ENCODE data around the gene MTERF1. TPM values are rescaled to one million over a fixed set of nuclear protein-coding genes. Genes with fewer than 3 reads are reported as not detected.
A peak's percentile ranks its signal among the peaks of the same experiment; 100 is the strongest.
"Not testable (repeated sequence)": the region's sequence is repeated elsewhere in the genome, so short reads cannot be mapped to it uniquely, and the experiment has no call there.

The MTERF1 gene
- total and polyA plus RNA-seq, 2 experiments from 2014 or later: 7.8 to 12.0 TPM

DNA sequence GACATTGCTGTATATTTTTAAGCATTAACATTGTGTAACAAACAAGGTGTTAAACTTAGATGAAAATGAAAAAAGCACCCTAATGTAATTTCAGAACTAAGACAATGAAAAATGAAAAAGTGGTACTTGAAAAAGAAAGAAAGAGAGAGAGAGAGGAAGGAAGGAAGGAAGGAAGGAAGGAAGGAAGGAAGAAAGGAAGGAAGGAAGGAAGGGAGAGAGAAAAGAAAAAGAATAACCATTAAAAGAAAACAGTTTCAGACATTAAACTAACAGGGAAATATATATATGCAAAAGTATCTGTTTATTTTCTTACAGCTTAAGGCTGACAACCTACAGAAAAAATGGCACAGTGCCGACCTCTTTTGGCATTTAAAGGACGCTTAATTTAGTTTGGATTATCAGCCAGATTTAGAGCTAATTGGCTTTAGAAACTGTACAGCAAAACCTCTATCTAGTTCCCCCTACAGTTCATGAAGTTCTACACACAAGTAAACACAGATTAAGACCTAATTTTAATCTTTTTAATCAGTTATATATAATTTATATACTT is 13.8 kb downstream of the MTERF1 start:
- no peaks in the 10 kb centered on the region for H3K27me3 ChIP-seq
- H3K27ac ChIP-seq: no peak overlapping the region
- H3K4me1 ChIP-seq (ENCODE audit: low read depth): no peaks in the 10 kb centered on the region
- H3K36me3 ChIP-seq: no peaks in the 10 kb centered on the region
- H3K9me3 ChIP-seq (ENCODE audit: low read depth): no peaks in the 10 kb centered on the region
- H3K4me3 ChIP-seq: no peak overlapping the region
- TF ChIP-seq, protein P1, sequence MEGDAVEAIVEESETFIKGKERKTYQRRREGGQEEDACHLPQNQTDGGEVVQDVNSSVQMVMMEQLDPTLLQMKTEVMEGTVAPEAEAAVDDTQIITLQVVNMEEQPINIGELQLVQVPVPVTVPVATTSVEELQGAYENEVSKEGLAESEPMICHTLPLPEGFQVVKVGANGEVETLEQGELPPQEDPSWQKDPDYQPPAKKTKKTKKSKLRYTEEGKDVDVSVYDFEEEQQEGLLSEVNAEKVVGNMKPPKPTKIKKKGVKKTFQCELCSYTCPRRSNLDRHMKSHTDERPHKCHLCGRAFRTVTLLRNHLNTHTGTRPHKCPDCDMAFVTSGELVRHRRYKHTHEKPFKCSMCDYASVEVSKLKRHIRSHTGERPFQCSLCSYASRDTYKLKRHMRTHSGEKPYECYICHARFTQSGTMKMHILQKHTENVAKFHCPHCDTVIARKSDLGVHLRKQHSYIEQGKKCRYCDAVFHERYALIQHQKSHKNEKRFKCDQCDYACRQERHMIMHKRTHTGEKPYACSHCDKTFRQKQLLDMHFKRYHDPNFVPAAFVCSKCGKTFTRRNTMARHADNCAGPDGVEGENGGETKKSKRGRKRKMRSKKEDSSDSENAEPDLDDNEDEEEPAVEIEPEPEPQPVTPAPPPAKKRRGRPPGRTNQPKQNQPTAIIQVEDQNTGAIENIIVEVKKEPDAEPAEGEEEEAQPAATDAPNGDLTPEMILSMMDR (IDR thresholded peaks at IDR 0.05; ENCODE audit: low read depth, low read length): no peak
- DNase-seq (ENCODE audit: low read depth in 1 of 2, low spot score in 1 of 2): no peak

DNA sequence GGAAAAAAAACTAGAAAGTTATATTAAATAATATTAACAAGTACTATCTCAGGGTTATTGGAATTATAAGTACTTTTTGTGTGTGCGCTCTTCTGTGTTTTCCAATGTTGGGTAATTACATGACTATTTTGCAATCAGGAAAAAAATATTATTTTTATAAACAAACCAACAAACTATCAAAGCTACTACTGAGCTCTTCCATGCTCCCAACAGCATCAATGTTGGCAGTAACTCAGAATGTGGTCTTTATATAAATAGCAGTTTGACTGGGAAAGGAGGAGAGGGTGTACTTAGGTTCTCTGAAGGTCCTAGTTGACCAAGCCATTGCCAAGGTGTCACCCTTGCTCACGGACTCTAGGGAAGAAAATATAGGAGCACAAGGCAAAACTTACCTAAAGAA is 15.0 kb downstream of the MTERF1 start:
- no peaks in the 10 kb centered on the region for H3K4me1 ChIP-seq (ENCODE audit: low read depth)
- no peaks in the 10 kb centered on the region for H3K9me3 ChIP-seq (ENCODE audit: low read depth)
- TF ChIP-seq, protein P1 (IDR thresholded peaks at IDR 0.05; ENCODE audit: low read depth, low read length): no peak
- DNase-seq (ENCODE audit: low read depth in 1 of 2, low spot score in 1 of 2): no peak
- no peaks in the 10 kb centered on the region for H3K27me3 ChIP-seq
- H3K36me3 ChIP-seq: no peaks in the 10 kb centered on the region
- H3K27ac ChIP-seq: no peak overlapping the region
- no peak overlapping the region for H3K4me3 ChIP-seq

- H3K27ac ChIP-seq; DNase-seq (ENCODE audit: low read depth in 1 of 2, low spot score in 1 of 2); H3K4me3 ChIP-seq: not testable (repeated sequence)
Measured at GRCh38 chr7:91864604-91865003, 15.9 kb downstream of the MTERF1 start.

DNA sequence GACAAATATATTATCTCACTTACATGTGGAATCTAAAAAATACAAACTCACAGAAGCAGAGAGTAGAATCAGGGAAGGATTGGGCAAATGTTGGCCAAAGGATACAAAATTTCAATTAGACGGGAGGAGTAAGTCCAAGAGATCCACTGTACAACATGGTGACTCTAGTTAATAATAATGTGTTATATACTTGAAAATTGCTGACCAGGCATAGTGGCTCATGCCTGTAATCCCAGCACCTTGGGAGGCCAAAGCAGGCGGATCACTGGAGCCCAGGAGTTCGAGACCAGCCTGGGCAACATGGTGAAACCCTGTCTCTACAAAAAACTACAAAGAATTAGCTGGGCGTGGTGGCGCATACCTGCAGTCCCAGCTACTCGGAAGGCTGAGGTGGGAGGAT is 16.4 kb downstream of the MTERF1 start:
- TF ChIP-seq, protein P1 (IDR thresholded peaks at IDR 0.05; ENCODE audit: low read depth, low read length): no peak
- no peaks in the 10 kb centered on the region for H3K27me3 ChIP-seq
- H3K4me3 ChIP-seq: no peak overlapping the region

More at GRCh38 chr7:91864604-91865003, 15.9 kb downstream of the MTERF1 start:
- not testable (repeated sequence) for H3K9me3 ChIP-seq (ENCODE audit: low read depth); H3K4me1 ChIP-seq (ENCODE audit: low read depth); H3K27me3 ChIP-seq; H3K36me3 ChIP-seq

GRCh38 chr7:91852263-91852741 is 28.2 kb downstream of the MTERF1 start:
- Histone ChIP-seq H3K4me3 (no peak overlapping the region), H3K36me3 (no peaks in the 10 kb centered on the region), H3K4me1 (ENCODE audit: low read depth) (no peaks in the 10 kb centered on the region), H3K9me3 (ENCODE audit: low read depth) (no peaks in the 10 kb centered on the region), H3K27me3 (no peaks in the 10 kb centered on the region), H3K27ac (no peak overlapping the region)
- DNase-seq (ENCODE audit: low read depth in 1 of 2, low spot score in 1 of 2): peak; percentile 15 to 51
- TF ChIP-seq, protein P1 (IDR thresholded peaks at IDR 0.05; ENCODE audit: low read depth, low read length): peak; percentile 40

More for the DNA sequence above, 16.4 kb downstream of the MTERF1 start:
- Histone ChIP-seq H3K27ac (no peak overlapping the region), H3K9me3 (ENCODE audit: low read depth) (no peaks in the 10 kb centered on the region), H3K4me1 (ENCODE audit: low read depth) (no peaks in the 10 kb centered on the region), H3K36me3 (no peaks in the 10 kb centered on the region)
- DNase-seq (ENCODE audit: low read depth in 1 of 2, low spot score in 1 of 2): no peak

DNA sequence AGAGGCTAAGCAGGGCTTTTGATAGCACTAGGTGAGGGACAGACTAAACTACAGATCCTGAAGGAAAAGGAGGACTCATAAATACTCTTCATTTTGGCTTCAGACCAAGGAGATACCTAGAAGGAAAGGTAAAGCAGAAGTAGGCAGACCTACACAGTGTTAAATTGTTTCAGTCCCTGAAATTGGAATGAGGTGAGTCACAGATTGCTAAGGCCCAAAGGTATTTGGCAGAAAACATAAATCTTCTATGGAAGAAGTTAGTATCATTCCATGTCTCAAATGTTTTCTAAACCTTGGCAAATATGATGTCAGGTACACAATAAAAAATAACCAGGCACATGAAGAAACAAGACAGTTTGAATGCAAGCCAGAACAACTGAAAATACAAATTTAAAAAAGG is 30.0 kb downstream of the MTERF1 start:
- Histone ChIP-seq H3K27ac (no peak overlapping the region), H3K4me1 (ENCODE audit: low read depth) (no peaks in the 10 kb centered on the region), H3K9me3 (ENCODE audit: low read depth) (no peaks in the 10 kb centered on the region), H3K4me3 (no peak overlapping the region), H3K36me3 (no peaks in the 10 kb centered on the region), H3K27me3 (no peaks in the 10 kb centered on the region)
- peak in 1 of 2 donors; percentile 14 for DNase-seq (ENCODE audit: low read depth in 1 of 2, low spot score in 1 of 2)
- TF ChIP-seq, protein P1 (IDR thresholded peaks at IDR 0.05; ENCODE audit: low read depth, low read length): no peak
